Measurements from ENCODE around the gene APEH.

APEH gene

DNA sequence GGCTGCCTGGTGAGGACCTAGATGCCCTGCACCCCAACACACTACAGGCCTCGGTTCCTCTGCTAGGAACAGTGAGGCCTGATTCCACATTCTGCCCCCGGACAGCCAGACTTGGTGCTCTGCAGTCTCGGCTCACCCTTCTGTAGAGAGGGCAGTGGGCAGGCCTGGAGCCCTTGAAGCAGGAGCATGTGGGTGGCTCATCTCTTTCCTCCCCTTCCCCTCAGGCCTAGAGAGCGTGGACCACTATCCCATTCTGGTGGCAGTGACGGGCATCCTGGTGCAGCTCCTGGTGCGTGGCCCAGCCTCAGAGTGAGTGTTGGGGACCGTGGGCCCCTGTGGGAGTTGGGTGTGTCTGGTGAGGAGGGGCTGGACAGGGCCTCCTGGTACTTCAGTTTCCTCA, 42.0 kb downstream of the APEH start:
- DNase-seq = no peak

DNA sequence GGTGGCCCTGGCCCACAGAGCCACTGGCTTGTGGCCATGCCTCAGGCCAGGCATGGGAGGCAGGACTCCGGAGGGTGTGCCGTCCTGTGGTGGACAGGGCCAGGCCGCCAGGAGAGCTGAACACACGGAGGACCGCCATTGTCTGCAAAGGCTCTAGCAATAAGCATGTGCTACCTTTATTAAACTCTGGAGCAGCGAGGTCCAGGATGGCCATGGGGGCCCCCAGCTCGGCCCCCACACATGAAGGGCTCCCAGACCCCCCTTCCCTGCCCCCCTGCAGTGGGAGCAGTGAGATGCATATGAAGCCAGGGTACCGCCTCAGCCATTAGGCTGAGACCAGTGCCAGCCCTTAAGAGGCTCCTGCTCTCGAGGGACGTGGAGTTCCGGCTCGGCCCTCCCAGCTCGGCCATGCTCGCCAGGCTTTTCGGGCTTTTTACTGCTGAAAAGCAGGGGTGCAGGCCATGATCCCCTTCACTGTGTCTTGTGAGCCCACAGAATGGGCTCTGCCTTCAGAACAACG, 42.6 kb downstream of the APEH start:
- no peak for DNase-seq

DNA sequence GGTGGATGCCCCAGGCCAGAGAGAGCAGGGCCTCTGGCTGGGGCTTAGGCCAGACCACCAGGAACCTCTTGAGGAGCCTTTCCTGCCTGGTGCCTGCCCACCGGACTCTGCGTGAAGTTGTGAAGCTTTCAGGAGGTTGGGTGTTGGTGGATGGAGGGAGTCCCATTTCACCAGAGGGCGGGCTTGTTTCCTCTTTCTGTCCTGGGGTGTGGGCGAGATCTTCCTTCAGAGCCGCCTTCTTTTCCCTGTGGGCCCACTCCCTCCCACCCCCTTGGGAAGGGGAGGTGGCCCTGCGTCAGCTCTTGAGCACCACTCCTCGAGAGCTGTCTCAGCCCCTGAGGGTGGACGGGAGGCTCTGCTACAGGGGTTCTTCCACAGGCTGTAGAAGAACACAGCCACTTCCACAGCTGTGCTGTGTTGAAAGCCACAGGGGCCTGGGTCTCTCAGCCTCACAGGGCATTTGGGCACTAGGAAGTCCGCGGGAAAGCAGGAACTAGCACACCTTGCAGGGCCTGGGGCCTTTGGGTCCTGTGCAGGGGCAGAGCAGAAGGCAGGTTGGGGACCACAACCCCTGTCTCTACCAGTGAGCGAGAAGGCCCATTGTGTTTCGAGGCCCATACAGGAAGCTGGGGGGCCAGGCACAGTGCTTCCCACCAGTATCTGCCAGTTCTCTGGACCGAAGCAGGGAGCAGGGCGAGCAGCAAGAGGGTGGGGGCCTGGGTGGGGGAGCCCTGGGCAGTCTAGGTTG, 43.2 kb downstream of the APEH start:
- DNase-seq = no peak

DNA sequence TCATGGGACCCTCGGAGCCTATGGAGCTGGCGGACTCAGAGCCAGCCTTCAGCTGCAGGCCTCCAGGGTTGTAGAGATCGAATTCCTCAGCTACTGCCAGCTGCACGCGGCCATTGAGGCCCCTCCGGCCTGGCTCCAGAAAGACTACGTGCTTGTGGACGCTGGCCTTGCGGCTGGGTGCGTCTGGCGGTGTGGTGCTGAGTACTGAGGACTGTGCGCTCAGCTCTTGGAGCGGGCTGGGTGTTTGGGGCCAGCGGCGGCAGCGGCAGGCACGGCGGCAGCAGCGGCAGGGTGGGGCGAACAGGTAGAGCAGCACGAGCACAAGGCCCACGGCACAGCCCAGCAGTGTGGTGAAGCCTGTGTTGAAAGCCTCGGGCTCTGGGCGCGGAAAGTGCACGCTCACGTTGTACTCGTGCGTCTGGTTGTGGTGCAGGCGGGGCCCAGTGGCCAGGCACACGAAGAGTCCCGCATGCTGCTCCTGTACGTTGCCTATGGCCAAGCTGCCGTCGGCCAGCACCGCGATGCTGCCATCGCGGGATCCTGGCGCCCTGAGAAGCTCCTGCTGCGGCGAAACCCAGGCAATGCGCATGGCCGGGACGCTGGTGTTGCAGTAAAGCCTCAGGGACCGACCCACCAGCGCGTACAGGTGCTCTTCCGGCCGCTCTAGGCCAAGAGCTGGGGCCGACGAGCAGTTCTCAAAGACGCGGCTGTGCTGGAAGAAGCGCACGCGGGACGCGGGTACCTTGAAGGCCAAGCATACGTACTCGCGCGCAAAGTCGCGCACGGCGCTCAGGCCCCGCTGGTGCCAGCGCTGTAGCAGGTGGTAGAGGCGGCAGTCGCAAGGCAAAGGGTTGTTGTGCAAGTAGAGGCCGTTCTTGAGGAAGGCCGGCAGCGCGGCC, 44.1 kb downstream of the APEH start:
- no peak for DNase-seq

DNA sequence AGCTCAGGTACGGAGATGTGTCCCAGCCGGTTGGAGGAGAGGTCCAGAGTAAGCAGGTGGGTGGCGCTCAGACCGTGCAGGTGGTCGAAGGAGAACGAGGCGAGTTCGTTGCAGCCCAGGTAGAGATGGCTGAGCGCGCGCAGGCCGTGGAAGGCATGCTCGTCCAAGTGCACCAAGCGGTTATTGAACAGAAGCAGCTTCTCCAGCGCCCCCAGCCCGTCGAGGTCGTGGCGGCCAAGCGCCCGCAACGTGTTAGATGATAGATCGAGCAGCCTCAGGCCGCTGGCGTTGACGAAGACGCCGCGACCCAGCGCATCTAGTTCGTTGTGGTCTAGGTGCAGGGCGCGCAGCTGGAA, 44.7 kb downstream of the APEH start:
- no peak for DNase-seq

DNA sequence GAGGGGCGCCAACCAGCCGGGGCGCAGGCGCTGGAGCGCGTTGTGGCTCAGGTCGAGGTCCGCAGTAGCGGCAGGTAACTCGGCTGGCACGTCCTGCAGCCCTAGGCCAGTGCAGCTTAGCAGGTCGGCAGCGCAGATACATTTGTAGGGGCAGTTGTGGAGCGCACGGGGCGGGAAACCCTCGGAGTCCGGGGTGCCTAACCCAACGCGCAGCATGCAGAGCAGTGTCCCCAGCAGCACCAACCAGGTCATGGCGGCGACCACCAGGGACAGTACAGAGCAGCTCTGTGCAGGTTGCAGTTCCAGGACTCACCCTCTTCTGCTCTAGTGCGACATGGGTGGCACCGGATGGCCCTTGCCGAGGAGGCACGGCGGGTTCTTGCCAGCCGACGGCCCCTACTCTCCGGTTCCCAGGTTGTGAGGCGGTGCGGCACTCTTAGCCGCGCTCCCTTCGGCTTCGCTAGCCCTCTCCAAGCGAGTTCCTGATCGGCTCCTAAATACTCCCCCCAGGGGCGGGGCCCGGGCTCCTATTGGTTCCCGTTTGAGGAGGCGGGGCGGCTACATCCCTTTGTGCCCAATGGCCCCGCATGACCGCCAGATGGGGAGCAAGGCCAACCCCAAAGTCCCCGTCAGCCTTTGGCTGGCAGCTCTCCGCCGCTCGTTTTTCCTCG, 45.2 kb downstream of the APEH start, which contains the start of gene AMIGO3:
TSS of gene AMIGO3 (minus strand) at position 471 of the 671 bp plus-strand sequence. CDS start at position 252, 219 bp downstream.
- DNase-seq = peak; percentile 87

DNA sequence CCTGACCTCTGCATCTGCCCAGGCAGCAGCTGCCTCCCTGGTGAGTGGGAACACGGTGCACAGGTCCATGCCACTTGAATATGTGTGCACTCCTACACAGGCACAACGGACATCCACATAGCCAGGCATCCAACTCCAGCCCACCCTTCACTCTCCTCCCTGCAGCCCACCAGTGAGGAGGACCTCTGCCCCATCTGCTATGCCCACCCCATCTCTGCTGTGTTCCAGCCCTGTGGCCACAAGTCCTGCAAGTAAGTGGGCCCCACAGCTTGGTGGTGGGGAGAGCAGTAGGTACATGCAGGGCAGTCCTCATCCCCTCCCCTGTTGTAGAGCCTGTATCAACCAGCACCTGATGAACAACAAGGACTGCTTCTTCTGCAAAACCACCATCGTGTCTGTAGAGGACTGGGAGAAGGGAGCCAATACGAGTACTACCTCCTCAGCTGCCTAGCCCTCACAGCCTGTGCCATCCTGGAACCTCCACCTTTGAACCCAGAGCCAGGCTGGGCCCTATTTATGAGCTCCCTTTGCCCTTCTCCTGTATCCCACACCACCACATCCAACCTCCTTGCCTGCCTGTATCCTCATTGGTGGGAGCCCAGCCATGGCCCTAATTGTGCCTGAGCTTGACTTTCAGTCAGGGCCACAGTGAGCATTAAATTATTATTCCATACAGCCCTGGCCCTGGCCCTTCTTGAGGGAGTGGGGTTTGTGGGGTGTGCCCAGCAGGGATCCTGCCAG, 46.9 kb downstream of the APEH start:
- no peak for DNase-seq

DNA sequence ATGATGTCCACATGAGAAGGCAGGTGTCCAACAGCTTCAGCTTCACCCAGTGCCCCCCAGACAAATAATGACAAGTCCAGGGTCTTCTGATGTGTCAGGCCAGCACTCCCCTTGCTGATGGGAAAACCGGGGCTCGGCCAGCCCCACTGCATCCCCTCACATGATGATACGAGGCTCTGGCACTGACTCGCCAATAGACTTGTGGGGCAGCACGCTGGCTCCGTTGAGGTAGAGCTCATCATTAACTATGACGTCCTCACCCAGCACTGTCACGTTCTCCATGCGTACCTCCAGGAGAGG, 47.4 kb downstream of the APEH start:
- DNase-seq = no peak

DNA sequence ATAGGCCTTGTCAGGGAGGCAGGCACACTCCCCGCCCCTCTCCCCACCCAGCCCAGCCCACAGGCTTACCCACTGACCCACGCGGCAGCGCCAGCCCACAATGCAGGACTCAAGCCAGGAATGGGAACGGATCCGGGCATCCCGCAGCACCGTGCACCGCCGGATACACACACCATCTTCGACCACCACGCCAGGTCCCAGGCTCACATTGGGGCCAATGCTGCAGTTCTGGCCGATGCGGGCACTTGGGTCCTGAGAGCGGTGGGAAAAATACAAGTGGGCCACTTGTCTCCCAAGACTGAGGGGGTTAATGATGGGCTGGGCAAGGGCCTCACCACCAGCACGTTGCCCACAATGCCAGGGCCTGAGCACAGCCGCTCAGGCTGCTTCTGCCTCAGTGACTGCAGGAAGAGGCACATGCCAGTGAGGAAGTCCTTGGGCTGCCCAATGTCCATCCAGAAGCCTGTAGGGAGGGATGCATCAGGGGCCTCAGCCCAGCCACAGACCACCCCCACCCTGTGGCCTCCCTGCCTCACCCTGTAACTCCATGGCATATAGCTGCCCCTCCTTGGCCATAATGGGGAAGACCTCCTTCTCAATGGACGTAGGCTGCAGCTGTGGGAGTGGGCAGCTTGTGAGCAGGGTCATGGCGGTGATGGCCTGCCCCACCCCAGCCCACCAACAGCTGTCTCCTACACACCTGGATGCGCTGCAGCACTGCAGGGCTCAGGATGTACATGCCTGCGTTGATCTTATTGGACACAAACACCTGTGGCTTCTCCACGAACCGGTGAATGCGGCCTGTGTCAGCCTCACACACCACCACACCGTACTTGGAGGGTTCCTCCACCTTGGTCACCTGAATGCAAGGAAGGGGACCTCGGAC, 48.0 kb downstream of the APEH start:
- no peak for DNase-seq

DNA sequence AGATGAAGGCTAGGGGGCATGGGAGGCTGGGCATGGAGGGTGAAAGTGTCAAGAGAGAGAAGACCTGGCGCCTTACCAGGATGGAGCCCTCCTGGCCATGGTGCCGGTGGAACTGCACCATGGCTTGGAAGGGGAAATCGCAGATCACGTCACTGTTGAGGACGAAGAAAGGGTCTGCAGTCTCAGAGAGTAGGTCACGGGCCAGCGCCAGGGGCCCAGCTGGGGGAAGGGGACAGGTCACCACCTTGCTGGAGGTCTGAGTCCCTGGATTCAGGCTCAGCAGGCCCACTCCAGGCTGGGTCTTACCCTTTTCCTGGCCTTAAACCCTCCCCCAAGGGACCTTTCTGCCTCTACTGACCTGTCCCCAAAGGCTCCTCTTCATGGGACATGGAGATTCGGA, 48.7 kb downstream of the APEH start:
- DNase-seq = no peak

DNA sequence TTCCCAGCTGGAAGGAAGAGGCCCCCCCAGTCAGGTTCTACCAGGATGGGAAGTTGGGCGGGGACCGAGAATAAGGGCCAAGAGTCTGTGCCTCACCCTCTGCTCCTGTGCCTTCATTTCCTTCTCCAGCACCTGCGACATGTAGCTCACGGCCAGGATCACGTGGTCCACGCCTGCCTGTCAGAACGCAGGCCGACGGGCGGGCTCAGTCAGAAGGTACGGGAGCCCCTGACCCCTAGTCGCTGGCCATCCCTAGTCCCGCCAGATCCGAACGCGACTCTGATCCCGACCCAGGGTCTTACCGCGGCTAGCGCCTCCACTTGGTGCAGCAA, 49.1 kb downstream of the APEH start:
- DNase-seq = no peak

DNA sequence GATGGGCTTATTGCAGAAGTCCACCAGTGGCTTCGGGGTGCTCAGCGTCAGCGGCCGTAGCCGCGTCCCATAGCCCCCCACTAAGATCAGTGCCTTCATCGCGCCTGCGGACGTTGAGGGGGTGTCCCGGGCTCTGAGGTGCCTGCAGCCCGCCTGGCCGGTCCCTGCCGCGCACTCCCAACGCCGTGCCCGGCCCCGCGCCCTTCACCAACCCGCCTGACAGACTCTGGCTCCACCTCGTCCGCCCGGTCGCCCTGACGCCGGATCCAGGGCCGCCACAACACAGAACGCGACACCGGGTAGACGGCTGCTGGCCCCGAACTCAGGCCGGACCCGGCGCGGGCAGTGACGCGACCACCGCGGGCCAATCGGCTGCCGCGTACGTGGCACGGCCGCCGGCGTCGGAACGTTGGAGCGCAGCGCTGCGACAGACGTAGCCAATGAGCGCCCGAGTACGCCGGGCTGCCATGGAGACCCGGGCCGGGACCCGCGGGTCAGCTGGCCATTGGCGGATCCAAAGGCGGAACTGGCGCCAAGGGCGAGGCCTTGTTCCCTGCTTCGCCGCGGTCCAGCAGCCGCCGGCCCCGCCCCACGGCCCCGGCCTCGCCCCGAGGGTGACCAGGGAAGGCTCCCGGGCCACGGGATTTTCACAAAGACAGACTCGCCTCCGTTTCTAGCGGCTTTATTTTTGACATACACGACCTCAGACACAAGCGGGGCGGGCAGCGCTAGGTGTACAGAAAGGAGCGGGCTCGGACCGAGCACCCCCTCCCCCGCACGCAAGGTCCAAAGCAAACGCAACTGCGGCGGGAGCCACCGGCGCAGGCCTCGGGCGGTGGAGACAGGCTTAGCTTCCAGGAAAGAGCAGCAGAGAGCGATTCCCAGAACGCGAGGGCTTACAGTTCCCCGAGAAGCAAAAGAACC, 49.7 kb downstream of the APEH start, which contains the start of gene GMPPB:
TSS of gene GMPPB (minus strand) at position 324 of the 924 bp plus-strand sequence. CDS start at position 99, 225 bp downstream.
- DNase-seq = peak; percentile 93

DNA sequence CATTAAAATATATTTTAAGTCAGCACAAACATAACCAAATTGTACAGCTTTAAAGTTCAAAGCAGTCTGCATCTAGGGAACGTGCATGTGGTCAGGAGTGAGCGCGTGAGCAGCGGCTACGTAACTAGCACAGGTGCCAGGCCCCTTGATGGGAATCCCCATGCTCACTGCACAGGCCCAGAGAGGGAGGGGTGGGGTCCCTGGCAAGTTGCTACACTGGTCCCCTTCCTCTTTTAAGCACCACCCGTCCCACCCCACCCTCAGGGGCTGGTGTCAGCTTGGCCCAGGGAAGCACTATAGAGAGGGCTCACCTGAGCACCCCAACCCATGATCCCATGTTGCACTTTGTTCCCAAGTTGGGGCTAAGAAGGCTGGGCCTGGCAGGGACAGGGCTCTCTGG, 50.4 kb downstream of the APEH start:
- DNase-seq = no peak

DNA sequence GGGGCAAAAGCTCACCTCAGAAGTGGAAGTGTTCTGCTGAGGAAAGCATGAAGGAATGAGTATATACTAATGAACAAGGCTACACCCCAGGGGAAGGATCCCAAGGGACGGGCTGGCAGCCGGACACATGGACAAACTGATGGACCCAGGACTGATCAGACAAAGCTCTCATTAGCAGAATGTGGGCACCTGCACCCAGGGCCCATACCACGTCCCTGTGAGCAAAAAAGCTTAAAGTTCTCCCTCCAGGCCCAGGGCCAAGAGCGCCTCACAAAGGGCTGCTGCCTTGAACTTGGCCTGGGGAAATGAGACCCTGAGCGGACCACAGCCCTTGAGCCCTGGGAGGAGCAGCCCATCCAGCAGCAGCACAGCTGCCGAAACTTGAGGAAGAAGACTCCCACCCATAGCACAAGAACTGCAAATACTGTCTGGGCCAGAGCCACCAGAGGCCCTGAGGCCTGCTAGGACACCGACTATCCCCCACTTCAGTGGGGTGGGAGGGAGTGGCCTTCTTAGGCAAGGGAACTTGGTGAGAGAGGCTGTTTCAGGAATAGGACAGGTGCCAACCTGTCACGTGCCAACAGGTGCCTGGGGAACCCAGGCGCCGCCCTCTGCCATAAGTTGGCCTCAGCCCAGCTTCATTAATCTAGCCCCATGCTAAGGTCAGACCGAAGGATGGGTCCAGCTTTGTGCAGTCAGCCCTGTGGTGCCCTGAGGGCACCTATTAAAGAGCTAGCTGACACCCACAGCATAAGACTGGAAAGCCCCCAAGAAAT, 51.9 kb downstream of the APEH start:
- DNase-seq = no peak

DNA sequence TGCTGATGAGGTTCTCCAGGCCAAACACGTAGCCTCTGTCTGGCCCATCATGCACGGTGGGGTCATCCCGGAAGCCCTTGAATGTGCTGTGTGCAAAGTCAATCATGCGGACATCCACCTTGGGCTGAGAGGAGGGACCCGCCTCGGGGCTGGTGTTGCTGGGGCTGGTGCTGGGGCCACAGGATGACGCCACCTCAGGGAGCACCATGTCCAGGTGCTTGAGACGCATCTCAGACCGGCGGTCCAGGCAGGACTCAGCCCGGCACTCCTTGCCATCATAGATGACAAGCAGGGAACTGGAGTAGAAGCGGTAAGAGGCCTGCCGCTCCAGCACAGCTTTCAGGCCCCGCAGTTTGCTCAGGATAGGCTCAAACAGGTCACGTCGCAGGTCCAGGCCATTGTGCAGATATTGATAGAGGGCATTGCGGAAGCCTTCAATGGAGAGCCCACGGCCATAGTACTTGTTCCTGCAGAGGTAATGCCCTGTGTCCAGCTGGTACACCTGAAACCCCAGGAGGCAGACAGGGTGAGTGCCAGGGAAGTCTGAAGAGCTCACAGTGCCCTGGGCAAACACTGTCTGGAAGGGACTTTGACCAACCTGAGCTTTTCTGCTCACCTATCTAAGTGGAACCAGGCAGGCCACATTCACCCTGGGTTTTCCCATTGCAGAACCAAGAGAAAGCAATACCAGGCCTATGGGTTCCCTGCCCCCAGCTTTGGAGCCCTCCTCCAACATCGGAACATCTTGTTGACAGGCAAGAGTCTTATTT, 53.2 kb downstream of the APEH start:
- no peak for DNase-seq

DNA sequence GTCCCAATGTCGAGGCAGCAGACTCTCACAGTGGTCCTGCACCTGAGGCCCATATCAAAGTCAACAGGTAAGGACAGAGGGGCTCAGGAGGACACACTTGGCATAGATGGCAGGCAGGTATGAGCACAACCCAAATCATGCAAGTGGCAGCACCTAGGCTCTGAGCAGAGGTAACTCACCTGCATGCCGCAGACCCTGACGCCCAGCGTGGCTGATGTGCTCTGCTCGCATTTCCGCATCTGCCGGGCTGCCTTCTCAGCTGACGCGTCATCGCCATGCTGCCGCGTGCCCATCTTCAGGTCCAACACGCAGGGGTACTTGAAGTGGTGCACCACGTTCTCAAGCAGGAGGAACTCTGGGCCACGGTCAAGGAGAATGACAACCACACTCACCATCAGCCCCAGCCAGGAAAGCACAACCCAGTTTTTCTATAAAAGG, 53.8 kb downstream of the APEH start:
- no peak for DNase-seq

DNA sequence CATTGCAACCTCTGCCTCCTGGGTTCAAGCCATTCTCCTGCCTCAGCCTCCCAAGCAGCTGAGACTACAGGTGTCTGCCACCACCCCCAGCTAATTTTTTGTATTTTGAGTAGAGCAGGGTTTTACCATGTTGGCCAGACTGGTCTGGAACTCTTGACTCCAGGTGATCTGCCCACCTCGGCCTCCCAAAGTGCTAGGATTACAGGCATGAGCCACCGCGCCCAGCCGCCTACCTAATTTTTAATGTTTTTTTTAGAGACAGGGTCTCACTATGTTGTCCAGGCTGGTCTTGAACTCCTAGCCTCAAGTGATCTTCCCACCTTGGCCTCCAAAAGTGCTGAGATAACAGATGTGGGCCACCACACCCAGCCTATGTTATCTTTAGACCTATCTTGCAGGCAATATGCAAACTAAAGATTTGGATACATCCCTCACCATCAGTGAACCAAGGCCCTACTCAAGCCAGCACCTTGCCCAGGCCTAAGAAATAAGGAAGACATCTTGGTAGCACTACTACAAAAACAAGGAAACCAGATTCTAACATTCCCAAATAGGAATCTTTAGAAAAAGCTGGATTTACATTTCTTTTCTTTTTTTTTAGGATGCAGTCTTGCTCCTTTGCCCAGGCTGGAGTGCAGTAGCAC, 55.9 kb downstream of the APEH start:
- no peak for DNase-seq

DNA sequence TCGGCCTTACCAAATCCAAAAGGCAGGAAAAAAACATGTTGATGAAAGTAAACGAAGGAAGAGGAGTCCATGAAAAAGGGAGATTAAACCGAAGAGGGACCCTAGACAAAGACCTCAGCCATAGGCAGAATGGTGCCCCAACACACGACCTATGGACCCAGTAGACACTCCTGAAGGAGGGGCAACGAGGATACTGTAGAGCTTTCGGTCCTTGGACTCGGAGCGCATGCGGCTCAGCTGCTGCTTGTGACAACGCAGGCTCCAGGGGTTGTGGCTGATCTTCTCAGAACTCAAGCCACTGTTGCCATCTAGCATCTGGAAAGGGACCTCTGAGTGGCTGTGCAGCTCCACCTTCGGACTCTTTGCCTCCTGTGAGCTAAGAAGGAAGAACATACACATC, 58.4 kb downstream of the APEH start:
- no peak for DNase-seq
